Liver (tissue), 9 donors: ENCODE data around the gene CX3CR1. TPM values are rescaled to one million over a fixed set of nuclear protein-coding genes. Genes with fewer than 3 reads are reported as not detected.

Experiments
- DNase-seq: peaks from one replicate; pipeline ENCODE4 v3.0.0-alpha.2; 2017; ENCODE audit warnings: low spot score
- H3K27ac ChIP-seq, 2 donors: one replicate each; pipeline ENCODE4 v1.7.0; 2013; ENCODE audit warnings: inconsistent platforms in 2 of 2, low read length in 2 of 2, control low read depth in 1 of 2, low read depth in 1 of 2, mild to moderate bottlenecking in 1 of 2
- H3K27me3 ChIP-seq, 4 donors: one replicate each; pipeline versions ENCODE4 v1.6.1 to v1.7.0; 2013; ENCODE audit warnings: low read length in 3 of 4, inconsistent platforms in 1 of 4, mild to moderate bottlenecking in 1 of 4, moderate library complexity in 1 of 4; ENCODE audit not compliant: control insufficient read depth in 4 of 4, insufficient read depth in 4 of 4
- H3K36me3 ChIP-seq, 4 donors: one replicate each; pipeline versions ENCODE4 v1.6.1 to v1.7.0; 2013; ENCODE audit warnings: low read length in 3 of 4, mild to moderate bottlenecking in 3 of 4, low read depth in 1 of 4, moderate library complexity in 1 of 4; ENCODE audit not compliant: control insufficient read depth in 4 of 4, insufficient read depth in 3 of 4
- H3K4me1 ChIP-seq, 4 donors: one replicate each; pipeline versions ENCODE4 v1.6.1 to v1.7.0; 2013; ENCODE audit warnings: low read length in 3 of 4, mild to moderate bottlenecking in 3 of 4, moderate library complexity in 1 of 4; ENCODE audit not compliant: control insufficient read depth in 4 of 4, insufficient read depth in 4 of 4
- H3K4me3 ChIP-seq, 3 donors: one replicate each; pipeline versions ENCODE4 v1.6.1 to v1.7.0; 2013; ENCODE audit warnings: low read length in 3 of 3, control low read depth in 1 of 3, low read depth in 1 of 3, mild to moderate bottlenecking in 1 of 3
- H3K9ac ChIP-seq, 2 donors: one replicate each; pipeline ENCODE4 v1.7.0; 2013; ENCODE audit warnings: low read length in 2 of 2, mild to moderate bottlenecking in 2 of 2, moderate library complexity in 2 of 2, control low read depth in 1 of 2, low read depth in 1 of 2
- H3K9me3 ChIP-seq, 4 donors: one replicate each; pipeline versions ENCODE4 v1.6.1 to v1.7.0; 2013; ENCODE audit warnings: low read length in 3 of 4; ENCODE audit not compliant: control insufficient read depth in 4 of 4
- ATF3 ChIP-seq: IDR thresholded peaks from 2 replicates; pipeline ENCODE4 v1.6.1; 2016; ENCODE audit warnings: antibody characterized with exemption
- FOXA1 ChIP-seq: IDR thresholded peaks from 2 replicates; pipeline ENCODE4 v1.6.1; 2016; ENCODE audit warnings: antibody characterized with exemption
- FOXA2 ChIP-seq: IDR thresholded peaks from 2 replicates; pipeline ENCODE4 v1.6.1; 2016; ENCODE audit warnings: antibody characterized with exemption
- RAD21 ChIP-seq, 2 donors: IDR thresholded peaks; 2 replicates each; pipeline ENCODE4 v1.6.1; 2016; ENCODE audit warnings: antibody characterized with exemption in 2 of 2, mild to moderate bottlenecking in 2 of 2
- REST ChIP-seq: IDR thresholded peaks from 2 replicates; pipeline ENCODE4 v1.6.1; 2016; ENCODE audit warnings: antibody characterized with exemption, mild to moderate bottlenecking
- RXRA ChIP-seq, 2 donors: IDR thresholded peaks; 2 replicates each; pipeline ENCODE4 v1.6.1; 2017 to 2018; ENCODE audit warnings: antibody characterized with exemption in 2 of 2, mild to moderate bottlenecking in 1 of 2
- SP1 ChIP-seq: IDR thresholded peaks from 2 replicates; pipeline ENCODE4 v1.6.1; 2018; ENCODE audit warnings: antibody characterized with exemption, mild to moderate bottlenecking
- TAF1 ChIP-seq: conservative IDR thresholded peaks from 2 replicates; pipeline ENCODE4 v1.6.1; 2016; ENCODE audit warnings: antibody characterized with exemption, mild to moderate bottlenecking
- WGBS: extraction: QIAGEN DNeasy Blood & Tissue Kit; methylation state at CpG from one replicate; pipeline ENCODE4 v1.1.7; 2013; 5-methylcytosine and 5-hydroxymethylcytosine counted together
- polyA plus RNA-seq, 2 donors: library from polyadenylated mRNA; stranded (reverse) in 1 of 2; unstranded in 1 of 2; fragments of 200-250 nt in 1 of 2; fragments of >200 nt in 1 of 2; fragmentation: Nextera tagmentation in 1 of 2; extraction: Ambion mirVana in 1 of 2; gene quantifications; one replicate each; pipeline versions ENCODE4 v1.2.1 to v1.2.3, GENCODE V29; 2013 to 2015
- total RNA-seq, 2 donors: library from RNA; depleted of rRNA; stranded (reverse); fragments of >200 nt; gene quantifications; one replicate each; pipeline ENCODE4 v1.2.3, GENCODE V29; 2014
- TF ChIP-seq, protein P1 (sequence below): IDR thresholded peaks from 2 replicates; pipeline ENCODE4 v1.6.1; 2016; ENCODE audit warnings: antibody characterized with exemption
- TF ChIP-seq, protein P2 (sequence below): IDR thresholded peaks from 2 replicates; pipeline ENCODE4 v1.6.1; 2016; ENCODE audit warnings: antibody characterized with exemption
- donor health status: healthy.
- donor health status: healthy.
- donor health status: healthy.
- donor health status: healthy.
- donor health status: healthy.

The CX3CR1 gene
- total and polyA plus RNA-seq, 4 donors: 0.33 to 1.9 (median 0.55) TPM

DNA sequence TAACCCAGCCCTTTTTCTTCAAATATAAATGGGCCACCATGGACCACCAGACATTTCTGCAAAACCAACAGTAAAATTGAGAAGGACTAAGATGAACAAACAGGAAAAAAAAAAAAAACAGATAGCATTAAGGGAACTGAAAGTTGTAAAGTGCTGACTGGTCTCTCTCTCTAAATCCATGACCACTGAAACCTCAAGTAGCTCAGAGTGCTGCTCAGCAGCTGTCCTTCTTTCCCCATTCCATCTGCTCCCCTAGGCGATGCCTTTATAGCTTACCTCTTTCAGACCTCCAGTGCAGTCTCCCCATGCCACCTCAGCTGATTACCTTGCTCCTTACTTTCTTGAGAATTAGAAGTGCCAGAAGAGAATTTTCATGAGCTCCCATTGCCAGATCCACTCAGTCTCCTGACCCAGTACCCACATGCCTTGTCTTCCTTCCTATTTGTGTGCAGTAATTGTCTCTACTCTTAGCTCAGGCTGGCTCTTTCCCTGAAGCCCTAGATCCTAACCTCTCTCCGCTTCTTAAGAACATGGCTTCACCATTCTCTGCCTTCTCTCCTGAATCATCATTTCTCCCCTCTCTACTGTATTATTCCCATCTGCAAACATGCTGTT is 63.6 kb downstream of the CX3CR1 start:
- H3K4me3 ChIP-seq: no peak overlapping the region
- no peak for DNase-seq
- no peaks in the 10 kb centered on the region for H3K4me1 ChIP-seq
- no peaks in the 10 kb centered on the region for H3K36me3 ChIP-seq
- H3K27me3 ChIP-seq: no peaks in the 10 kb centered on the region
- no peak overlapping the region for H3K27ac ChIP-seq
- H3K9ac ChIP-seq: no peak overlapping the region
- WGBS: 81% methylated on average over 2 of the region's 2 CpGs
- TF ChIP-seq, protein P1, sequence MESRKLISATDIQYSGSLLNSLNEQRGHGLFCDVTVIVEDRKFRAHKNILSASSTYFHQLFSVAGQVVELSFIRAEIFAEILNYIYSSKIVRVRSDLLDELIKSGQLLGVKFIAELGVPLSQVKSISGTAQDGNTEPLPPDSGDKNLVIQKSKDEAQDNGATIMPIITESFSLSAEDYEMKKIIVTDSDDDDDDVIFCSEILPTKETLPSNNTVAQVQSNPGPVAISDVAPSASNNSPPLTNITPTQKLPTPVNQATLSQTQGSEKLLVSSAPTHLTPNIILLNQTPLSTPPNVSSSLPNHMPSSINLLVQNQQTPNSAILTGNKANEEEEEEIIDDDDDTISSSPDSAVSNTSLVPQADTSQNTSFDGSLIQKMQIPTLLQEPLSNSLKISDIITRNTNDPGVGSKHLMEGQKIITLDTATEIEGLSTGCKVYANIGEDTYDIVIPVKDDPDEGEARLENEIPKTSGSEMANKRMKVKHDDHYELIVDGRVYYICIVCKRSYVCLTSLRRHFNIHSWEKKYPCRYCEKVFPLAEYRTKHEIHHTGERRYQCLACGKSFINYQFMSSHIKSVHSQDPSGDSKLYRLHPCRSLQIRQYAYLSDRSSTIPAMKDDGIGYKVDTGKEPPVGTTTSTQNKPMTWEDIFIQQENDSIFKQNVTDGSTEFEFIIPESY: no peak
- no peak for TF ChIP-seq RXRA (IDR thresholded peaks at IDR 0.05)
- no peak for TF ChIP-seq FOXA1
- TF ChIP-seq REST: no peak
- no peak for TF ChIP-seq FOXA2
- TF ChIP-seq ATF3: no peak
- no peak for TF ChIP-seq SP1
- TF ChIP-seq, protein P2, sequence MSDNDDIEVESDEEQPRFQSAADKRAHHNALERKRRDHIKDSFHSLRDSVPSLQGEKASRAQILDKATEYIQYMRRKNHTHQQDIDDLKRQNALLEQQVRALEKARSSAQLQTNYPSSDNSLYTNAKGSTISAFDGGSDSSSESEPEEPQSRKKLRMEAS: no peak
- no peak for TF ChIP-seq RAD21 (IDR thresholded peaks at IDR 0.05)
- H3K9me3 ChIP-seq: no peaks in the 10 kb centered on the region

GRCh38 chr3:39213613-39214012 is 66.2 kb downstream of the CX3CR1 start:
- H3K27ac ChIP-seq: no peak overlapping the region
- DNase-seq: no peak
- 84% methylated on average over 2 of the region's 2 CpGs for WGBS
- H3K9me3 ChIP-seq: no peaks in the 10 kb centered on the region
- H3K4me1 ChIP-seq: no peaks in the 10 kb centered on the region
- no peaks in the 10 kb centered on the region for H3K36me3 ChIP-seq
- H3K9ac ChIP-seq: no peak overlapping the region
- no peaks in the 10 kb centered on the region for H3K27me3 ChIP-seq
- TF ChIP-seq TAF1: no peak
- TF ChIP-seq, protein P1: no peak
- no peak overlapping the region for H3K4me3 ChIP-seq

Other genes starting within 250 kb of the CX3CR1 start
- under 1 TPM; 0.08 to 0.14 TPM for gene SCN11A, start 228.1 kb downstream of the CX3CR1 start, total RNA-seq
- under 1 TPM; 0.06 to 0.18 TPM for gene SCN11A, start 228.1 kb downstream of the CX3CR1 start, polyA plus RNA-seq
- gene WDR48, start 228.0 kb downstream of the CX3CR1 start, total RNA-seq: 10 to 100 TPM; 22.8 to 24.9 TPM
- gene WDR48, start 228.0 kb downstream of the CX3CR1 start, polyA plus RNA-seq: 10 to 100 TPM in 1 of 2 donors, 1 to 10 TPM in 1; 8.0 to 10.2 TPM
- gene GORASP1, start 172.4 kb downstream of the CX3CR1 start, total RNA-seq: 10 to 100 TPM; 11.8 to 39.4 TPM
- 10 to 100 TPM; 13.4 to 25.3 TPM for gene GORASP1, start 172.4 kb downstream of the CX3CR1 start, polyA plus RNA-seq
- 1 to 10 TPM in 1 of 2 donors, under 1 TPM in 1; 0.28 to 3.3 TPM for gene TTC21A, start 172.4 kb downstream of the CX3CR1 start, total RNA-seq
- 1 to 10 TPM in 1 of 2 donors, under 1 TPM in 1; 0.89 to 2.3 TPM for gene TTC21A, start 172.4 kb downstream of the CX3CR1 start, polyA plus RNA-seq
- gene CSRNP1, start 126.4 kb downstream of the CX3CR1 start, total RNA-seq: 10 to 100 TPM in 1 of 2 donors, 1 to 10 TPM in 1; 4.7 to 19.3 TPM
- 10 to 100 TPM in 1 of 2 donors, 1 to 10 TPM in 1; 8.7 to 12.8 TPM for gene CSRNP1, start 126.4 kb downstream of the CX3CR1 start, polyA plus RNA-seq
- gene XIRP1, start 87.4 kb downstream of the CX3CR1 start, total RNA-seq: not detected
- under 1 TPM in 1 of 2 donors, not detected in 1; 0.01 TPM for gene XIRP1, start 87.4 kb downstream of the CX3CR1 start, polyA plus RNA-seq
- gene CCR8, start 49.7 kb upstream of the CX3CR1 start, total RNA-seq: not detected
- gene CCR8, start 49.7 kb upstream of the CX3CR1 start, polyA plus RNA-seq: not detected
- gene SLC25A38, start 103.3 kb upstream of the CX3CR1 start, total RNA-seq: 10 to 100 TPM; 19.8 to 44.4 TPM
- 10 to 100 TPM; 20.3 to 28.3 TPM for gene SLC25A38, start 103.3 kb upstream of the CX3CR1 start, polyA plus RNA-seq
- 100 to 1,000 TPM; 383 to 796 TPM for gene RPSA, start 126.7 kb upstream of the CX3CR1 start, total RNA-seq
- gene RPSA, start 126.7 kb upstream of the CX3CR1 start, polyA plus RNA-seq: 100 to 1,000 TPM; 200 to 504 TPM
- gene MOBP, start 187.6 kb upstream of the CX3CR1 start, total RNA-seq: not detected
- not detected for gene MOBP, start 187.6 kb upstream of the CX3CR1 start, polyA plus RNA-seq